GM10248 (cell line): ENCODE measurements around the gene IL18BP.

Experiments used
- CTCF ChIA-PET: fragments of 300-600 bp; sonication (Branson Sonifier 250); formaldehyde crosslinking; extraction: SDS; loops from one replicate; lab custom pipeline; 2021; ENCODE audit warnings: antibody characterized with exemption; lab: Yijun Ruan, JAX
- POLR2A ChIA-PET: fragments of 350-650 bp; sonication (Branson Sonifier 250); formaldehyde crosslinking; extraction: SDS; loops from one replicate; lab custom pipeline; 2020; ENCODE audit warnings: antibody characterized with exemption; lab: Yijun Ruan, JAX
- DNase-seq: peaks from one replicate; pipeline ENCODE4 v3.0.0; 2012; ENCODE audit errors: extremely low spot score
- CTCF ChIP-seq: IDR thresholded peaks from 2 replicates; pipeline ENCODE4 v1.5.1; 2012; ENCODE audit warnings: mild to moderate bottlenecking, low read depth; ENCODE audit errors: extremely low read depth, missing control alignments, control extremely low read depth

The IL18BP gene

GRCh38 chr11:71998061-71998460 lies 648 bp upstream of the IL18BP start:
- ChIA-PET CTCF (interaction anchor here (1.1 to 6.6 kb wide), 6 partner anchors 10 to 145 kb away, joined by 3 to 50 read pairs (median 6); no protein-coding TSS in a partner anchor), POLR2A (no interaction called here)
- no peak for DNase-seq
- no peak for TF ChIP-seq CTCF

GRCh38 chr11:71999362-71999761 lies 653 bp downstream of the IL18BP start:
- TF ChIP-seq CTCF, result no peak
- POLR2A ChIA-PET, result interaction anchor here (0.6 to 1.1 kb wide), 2 partner anchors 17 to 78 kb away, joined by 3 read pairs; no protein-coding TSS in a partner anchor
- DNase-seq, result no peak
- CTCF ChIA-PET, result interaction anchor here (1.0 to 6.6 kb wide), 4 partner anchors 12 to 26 kb away, joined by 4 to 50 read pairs (median 19); no protein-coding TSS in a partner anchor

GRCh38 chr11:71999798-72000197 lies 1.1 kb downstream of the IL18BP start:
- no peak for DNase-seq
- ChIA-PET POLR2A (interaction anchor here (0.6 to 1.1 kb wide), 2 partner anchors 17 to 78 kb away, joined by 3 read pairs; no protein-coding TSS in a partner anchor), CTCF (interaction anchor here (1.0 to 6.6 kb wide), 5 partner anchors 10 to 25 kb away, joined by 4 to 50 read pairs (median 8); no protein-coding TSS in a partner anchor)
- no peak for TF ChIP-seq CTCF

GRCh38 chr11:72000202-72000867 lies 1.6 kb downstream of the IL18BP start:
- TF ChIP-seq CTCF, result no peak
- CTCF ChIA-PET, result interaction anchor here (1.0 to 6.6 kb wide), 5 partner anchors 10 to 25 kb away, joined by 4 to 50 read pairs (median 8); no protein-coding TSS in a partner anchor
- no peak for DNase-seq
- POLR2A ChIA-PET, result interaction anchor here (1.1 kb wide), 1 partner anchor 18 kb away, joined by 3 read pairs; no protein-coding TSS in a partner anchor

GRCh38 chr11:72001285-72001684 lies 2.6 kb downstream of the IL18BP start:
- ChIA-PET POLR2A (no interaction called here), CTCF (interaction anchor here (1.4 to 6.6 kb wide), 2 partner anchors 11 to 24 kb away, joined by 6 to 50 read pairs; no protein-coding TSS in a partner anchor)
- DNase-seq, result no peak
- no peak for TF ChIP-seq CTCF

- POLR2A ChIA-PET, result no interaction called here
- CTCF ChIA-PET, result interaction anchor here (0.6 to 6.8 kb wide), 6 partner anchors 14 to 143 kb away, joined by 3 to 50 read pairs (median 4); no protein-coding TSS in a partner anchor
- DNase-seq, result no peak
These were observed 3.3 kb downstream of the IL18BP start for GRCh38 chr11:72001834-72002591.

More at GRCh38 chr11:72001834-72002591, 3.3 kb downstream of the IL18BP start:
- no peak for TF ChIP-seq CTCF
